Activated CD4-positive, CD25-positive, alpha-beta regulatory T cell treated with anti-CD3 and anti-CD28 coated beads, Interleukin-2, amount 50 U/mL, for 16 hours (primary cell): ENCODE results near the gene PTPRN2.

Experiments
- DNase-seq: peaks from one replicate; pipeline ENCODE4 v3.0.0-alpha.2; 2020; ENCODE audit warnings: low read depth, low spot score

Gene PTPRN2

GRCh38 chr7:158003441-158004122 is 584.0 kb downstream of the PTPRN2 start:
- DNase-seq = no peak

GRCh38 chr7:158002486-158003080 is 585.0 kb downstream of the PTPRN2 start:
- DNase-seq = no peak

GRCh38 chr7:158001621-158002320 is 585.9 kb downstream of the PTPRN2 start:
- DNase-seq = no peak

GRCh38 chr7:158001003-158001402 is 586.6 kb downstream of the PTPRN2 start:
- no peak for DNase-seq

GRCh38 chr7:158000160-158000559 is 587.5 kb downstream of the PTPRN2 start:
- DNase-seq = no peak

GRCh38 chr7:157998884-157999552 is 588.6 kb downstream of the PTPRN2 start:
- no peak for DNase-seq

GRCh38 chr7:157997471-157997870 is 590.2 kb downstream of the PTPRN2 start:
- no peak for DNase-seq

GRCh38 chr7:157997080-157997440 is 590.6 kb downstream of the PTPRN2 start:
- no peak for DNase-seq

- no peak for DNase-seq
These were observed 591.1 kb downstream of the PTPRN2 start for GRCh38 chr7:157996359-157997079.

- no peak for DNase-seq
These were observed 591.8 kb downstream of the PTPRN2 start for GRCh38 chr7:157995815-157996214.

GRCh38 chr7:157994319-157994718 is 593.3 kb downstream of the PTPRN2 start:
- DNase-seq = no peak

GRCh38 chr7:157993406-157994105 is 594.1 kb downstream of the PTPRN2 start:
- no peak for DNase-seq

- no peak for DNase-seq
These were observed 595.0 kb downstream of the PTPRN2 start for GRCh38 chr7:157992511-157993160.

GRCh38 chr7:157991761-157992160 is 595.9 kb downstream of the PTPRN2 start:
- no peak for DNase-seq

GRCh38 chr7:157991351-157991750 is 596.3 kb downstream of the PTPRN2 start:
- DNase-seq = no peak

- no peak for DNase-seq
These were observed 596.8 kb downstream of the PTPRN2 start for GRCh38 chr7:157990881-157991250.

- DNase-seq = no peak
These were observed 597.3 kb downstream of the PTPRN2 start for GRCh38 chr7:157990226-157990880.

- DNase-seq = no peak
These were observed 598.0 kb downstream of the PTPRN2 start for GRCh38 chr7:157989589-157989988.

- DNase-seq = no peak
These were observed 599.7 kb downstream of the PTPRN2 start for GRCh38 chr7:157987906-157988305.

GRCh38 chr7:157986051-157986450 is 601.6 kb downstream of the PTPRN2 start:
- no peak for DNase-seq
